ENCODE measurements around the gene HPCAL1.

HPCAL1 gene

GRCh38 chr2:10325278-10326145 is 22.8 kb downstream of the HPCAL1 start:
- DNase-seq: no peak

- no peak for DNase-seq
These were observed 23.5 kb downstream of the HPCAL1 start for GRCh38 chr2:10326151-10326616.

GRCh38 chr2:10326707-10327594 is 24.2 kb downstream of the HPCAL1 start:
- DNase-seq: no peak

GRCh38 chr2:10327896-10328669 is 25.4 kb downstream of the HPCAL1 start:
- no peak for DNase-seq

GRCh38 chr2:10328670-10329579 is 26.2 kb downstream of the HPCAL1 start:
- no peak for DNase-seq

- DNase-seq: no peak
These were observed 26.8 kb downstream of the HPCAL1 start for GRCh38 chr2:10329580-10329879.

- DNase-seq: no peak
These were observed 27.4 kb downstream of the HPCAL1 start for GRCh38 chr2:10329880-10330699.

- DNase-seq: no peak
These were observed 28.0 kb downstream of the HPCAL1 start for GRCh38 chr2:10330700-10331026.

GRCh38 chr2:10331027-10331701 is 28.5 kb downstream of the HPCAL1 start:
- no peak for DNase-seq

GRCh38 chr2:10331702-10332401 is 29.1 kb downstream of the HPCAL1 start:
- peak; percentile 75 for DNase-seq

GRCh38 chr2:10332402-10333246 is 29.9 kb downstream of the HPCAL1 start:
- no peak for DNase-seq

GRCh38 chr2:10333247-10333613 is 30.5 kb downstream of the HPCAL1 start:
- no peak for DNase-seq

- no peak for DNase-seq
These were observed 31.3 kb downstream of the HPCAL1 start for GRCh38 chr2:10333966-10334365.

GRCh38 chr2:10335046-10335840 is 32.5 kb downstream of the HPCAL1 start:
- no peak for DNase-seq

GRCh38 chr2:10336283-10336682 is 33.6 kb downstream of the HPCAL1 start:
- no peak for DNase-seq

- no peak for DNase-seq
These were observed 35.0 kb downstream of the HPCAL1 start for GRCh38 chr2:10337449-10338269.
